Heart right ventricle (tissue), 16 donors: ENCODE measurements around the gene ATXN1. TPM values are rescaled to one million over a fixed set of nuclear protein-coding genes. Genes with fewer than 3 reads are reported as not detected.
"Not testable (repeated sequence)": the region's sequence is repeated elsewhere in the genome, so short reads cannot be mapped to it uniquely, and the experiment has no call there.

ENCODE experiments used
- ATAC-seq, 8 donors: fragments of 200-7000 bp; cut with Tn5 transposase; one replicate each; pipeline ENCODE4 v1.9.1; 2020; ENCODE audit warnings: mild to moderate bottlenecking in 8 of 8, moderate library complexity in 8 of 8, moderate number of reproducible peaks in 1 of 8
- DNase-seq, 2 donors: peaks; one replicate each; pipeline ENCODE4 v3.0.0-alpha.2; 2020
- H3K27ac ChIP-seq, 10 donors: fragments of 200-600 bp; sonication (generic) in 2 of 10; one replicate each; pipeline versions ENCODE4 v1.5.0 to v1.8.0; 2020 to 2022; ENCODE audit warnings: mild to moderate bottlenecking in 3 of 10
- H3K27me3 ChIP-seq, 7 donors: fragments of 200-600 bp; one replicate each; pipeline ENCODE4 v1.8.0; 2021 to 2022; ENCODE audit warnings: mild to moderate bottlenecking in 2 of 7
- H3K36me3 ChIP-seq, 9 donors: fragments of 200-600 bp; sonication (generic) in 1 of 9; one replicate each; pipeline versions ENCODE4 v1.5.0 to v1.8.0; 2020 to 2022; ENCODE audit warnings: mild to moderate bottlenecking in 2 of 9
- H3K4me1 ChIP-seq, 9 donors: fragments of 200-600 bp; sonication (generic) in 1 of 9; one replicate each; pipeline versions ENCODE4 v1.5.0 to v1.8.0; 2020 to 2022; ENCODE audit warnings: mild to moderate bottlenecking in 4 of 9
- H3K4me3 ChIP-seq, 10 donors: fragments of 200-600 bp; sonication (generic) in 2 of 10; one replicate each; pipeline versions ENCODE4 v1.5.0 to v1.8.0; 2020 to 2022; ENCODE audit warnings: mild to moderate bottlenecking in 7 of 10, moderate library complexity in 2 of 10
- H3K9me3 ChIP-seq, 11 donors: fragments of 200-600 bp in 10 of 11; sonication (generic) in 2 of 11; one replicate each; pipeline versions ENCODE4 v1.5.0 to v1.8.0; 2013 to 2022; ENCODE audit warnings: mild to moderate bottlenecking in 2 of 11, control low read depth in 1 of 11, moderate library complexity in 1 of 11
- CTCF ChIP-seq, 9 donors: fragments of 200-600 bp; sonication (generic) in 2 of 9; IDR thresholded peaks; one replicate each; pipeline versions ENCODE4 v1.5.0 to v1.8.0; 2021 to 2022; ENCODE audit warnings: antibody characterized with exemption in 9 of 9, mild to moderate bottlenecking in 5 of 9, moderate library complexity in 1 of 9
- WGBS, 2 donors: extraction: QIAGEN DNeasy Blood & Tissue Kit; methylation state at CpG; one replicate each; pipeline ENCODE4 v1.1.7; 2013; ENCODE audit warnings: inconsistent platforms in 1 of 2; 5-methylcytosine and 5-hydroxymethylcytosine counted together
- intact Hi-C, 10 donors: fragments of 100-400 bp; cut with DNase I; formaldehyde crosslinking; loops; one replicate each; pipeline versions ENCODE4 v1.11.1 to v1.14.2; 2022
- polyA plus RNA-seq, 2 donors: library from polyadenylated mRNA; stranded (reverse); fragments of 200-250 nt; gene quantifications; one replicate each; pipeline ENCODE4 v1.2.3, GENCODE V29; 2013
- total RNA-seq, 10 donors: library from RNA; stranded (reverse); fragmentation: NEBNext Ultra II Directional in 3 of 10; extraction: Animal tissue kit (Norgen Biotek cat#: 25700) in 3 of 10; gene quantifications; one replicate each; pipeline versions ENCODE4 v1.2.1 to v1.2.4, GENCODE V29; 2021 to 2023
- donor health status: Arrhythmogenic right ventricular cardiomyopathy.
- donor health status: ischemic (EF 13 %, LVEDD 7.1; RV severe dilation, severe dysfunction).
- donor health status: healthy with polysubstance abuse.
- donor health status: DM: no; HTN: yes; CAD: no.
- donor health status: DM: no; HTN: no; CAD: no.
- donor health status: ischemic (EF 25% LVEDD 6.9; RV normal size, moderate dysfunction).
- donor health status: ischemic (EF 25% LVEDD 5.7; RV mildly dilated, moderate dysfunction).
- donor health status: healthy.
- donor health status: DM: yes; HTN: yes; CAD: no.
- donor health status: Ischemic cardiomyopathy.
- donor health status: ischemic (EF 35%, LVEDD 5.7; RV mildly dilated, moderate dysfunction).
- donor health status: nonischemic (EF 11% LVEDD 7.7; RV severe dilation, severe dysfunction).
- donor health status: DM: yes; HTN: yes; CAD: no.
- donor health status: PGD.
- donor health status: ischemic (EF 29% LVEDD 5.4; RV normal size, mild dysfunction).
- donor health status: nonischemic (EF 23%, LVEDD 6.1; RV moderate dilation, normal function).

Gene ATXN1
- total and polyA plus RNA-seq, 12 donors, result 4.1 to 46.5 (median 40.3) TPM

- H3K9me3 ChIP-seq, result no peaks in the 10 kb centered on the region
- H3K36me3 ChIP-seq, result peaks cover 0 to 11% (median 0%) of the 10 kb centered on the region in 9 donors
- DNase-seq, result no peak
- H3K4me3 ChIP-seq, result no peak overlapping the region
- H3K27me3 ChIP-seq, result no peaks in the 10 kb centered on the region
- peaks cover 0 to 10% (median 0%) of the 10 kb centered on the region in 9 donors for H3K4me1 ChIP-seq
- TF ChIP-seq CTCF (IDR thresholded peaks at IDR 0.05), result no peak
- H3K27ac ChIP-seq, result peak overlapping the region in 2 of 10 donors; percentile 13 to 39
- WGBS, 2 donors, result 90 to 94% methylated on average over 31 of the region's 31 CpGs
- intact Hi-C loops, result no loop called here
- ATAC-seq, result peak in 6 of 8 donors; percentile 79 to 92 (median 86)
Observed at GRCh38 chr6:16265351-16266341, 495.6 kb downstream of the ATXN1 start.

- TF ChIP-seq CTCF (IDR thresholded peaks at IDR 0.05), result no peak
- 83 to 97% methylated on average over 1 to 2 of the region's 2 CpGs for WGBS, 2 donors
- peaks cover 0 to 10% (median 0%) of the 10 kb centered on the region in 9 donors for H3K4me1 ChIP-seq
- intact Hi-C loops, result no loop called here
- H3K36me3 ChIP-seq, result peaks cover 0 to 11% (median 0%) of the 10 kb centered on the region in 9 donors
- H3K27ac ChIP-seq, result peak overlapping the region in 1 of 10 donors; percentile 39
- H3K27me3 ChIP-seq, result no peaks in the 10 kb centered on the region
- DNase-seq, result no peak
- ATAC-seq, result peak in 2 of 8 donors; percentile 27 to 38
- H3K9me3 ChIP-seq, result no peaks in the 10 kb centered on the region
- H3K4me3 ChIP-seq, result no peak overlapping the region
Observed at GRCh38 chr6:16264785-16265184, 496.5 kb downstream of the ATXN1 start.

- H3K4me3 ChIP-seq, ATAC-seq, DNase-seq, H3K27me3 ChIP-seq, intact Hi-C loops, H3K27ac ChIP-seq, H3K9me3 ChIP-seq: not testable (repeated sequence)
- H3K36me3 ChIP-seq, result peaks cover 0 to 11% (median 0%) of the 10 kb centered on the region in 9 donors
- peaks cover 0 to 11% (median 1%) of the 10 kb centered on the region in 9 donors for H3K4me1 ChIP-seq
- 81 to 83% methylated on average over 13 of the region's 13 CpGs for WGBS, 2 donors
Observed at GRCh38 chr6:16263464-16264099, 497.7 kb downstream of the ATXN1 start.

- Histone ChIP-seq H3K4me1 (peaks cover 0 to 19% (median 6%) of the 10 kb centered on the region in 9 donors), H3K36me3 (peaks cover 0 to 11% (median 0%) of the 10 kb centered on the region in 9 donors)
- ATAC-seq, H3K27me3 ChIP-seq, intact Hi-C loops, DNase-seq, H3K27ac ChIP-seq, H3K4me3 ChIP-seq, H3K9me3 ChIP-seq: not testable (repeated sequence)
- WGBS, 2 donors, result 76 to 83% methylated on average over 10 to 12 of the region's 12 CpGs
Observed at GRCh38 chr6:16262773-16263172, 498.5 kb downstream of the ATXN1 start.

GRCh38 chr6:16260602-16261001 is 500.7 kb downstream of the ATXN1 start:
- 81 to 83% methylated on average over 5 to 7 of the region's 9 CpGs for WGBS, 2 donors
- intact Hi-C loops, H3K27ac ChIP-seq, ATAC-seq, H3K9me3 ChIP-seq, H3K4me3 ChIP-seq, DNase-seq, H3K27me3 ChIP-seq: not testable (repeated sequence)
- peaks cover 0 to 22% (median 0%) of the 10 kb centered on the region in 9 donors for H3K36me3 ChIP-seq
- H3K4me1 ChIP-seq, result peaks cover 0 to 22% (median 10%) of the 10 kb centered on the region in 9 donors

GRCh38 chr6:16259604-16260003 is 501.7 kb downstream of the ATXN1 start:
- H3K27ac ChIP-seq, ATAC-seq, H3K4me3 ChIP-seq, H3K9me3 ChIP-seq, H3K27me3 ChIP-seq, intact Hi-C loops, DNase-seq: not testable (repeated sequence)
- 87 to 97% methylated on average over 2 of the region's 3 CpGs for WGBS, 2 donors
- peaks cover 0 to 32% (median 4%) of the 10 kb centered on the region in 9 donors for H3K36me3 ChIP-seq
- H3K4me1 ChIP-seq, result peaks cover 0 to 21% (median 9%) of the 10 kb centered on the region in 9 donors
